H9 (cell line): Measurements from ENCODE around the gene PPP1CC. TPM values are rescaled to one million over a fixed set of nuclear protein-coding genes. Genes with fewer than 3 reads are reported as not detected.

Source experiments
- DNase-seq: peaks from one replicate; pipeline ENCODE4 v3.0.0-alpha.2; 2017
- H2AFZ ChIP-seq: one replicate; pipeline ENCODE4 v1.6.1; 2013; ENCODE audit warnings: mild to moderate bottlenecking, low read length, control low read depth, moderate library complexity
- H2AK5ac ChIP-seq: 2 replicates; pipeline ENCODE4 v1.6.1; 2013; ENCODE audit warnings: low read length, control low read depth, mixed read lengths; ENCODE audit not compliant: insufficient read length
- H2BK120ac ChIP-seq: one replicate; pipeline ENCODE4 v1.6.1; 2013; ENCODE audit warnings: low read depth, mild to moderate bottlenecking, low read length, control low read depth, inconsistent platforms; ENCODE audit not compliant: poor library complexity, severe bottlenecking
- H2BK12ac ChIP-seq: 2 replicates; pipeline ENCODE4 v1.6.1; 2013; ENCODE audit warnings: low read length, control low read depth, mixed read lengths, low read depth; ENCODE audit not compliant: insufficient read length
- H2BK15ac ChIP-seq: 2 replicates; pipeline ENCODE4 v1.6.1; 2013; ENCODE audit warnings: low read depth, low read length, control low read depth
- H2BK20ac ChIP-seq: one replicate; pipeline ENCODE4 v1.6.1; 2013; ENCODE audit warnings: low read depth, mild to moderate bottlenecking, low read length, control low read depth, inconsistent platforms; ENCODE audit not compliant: poor library complexity, severe bottlenecking
- H2BK5ac ChIP-seq: 2 replicates; pipeline ENCODE4 v1.6.1; 2013; ENCODE audit warnings: low read length, control low read depth, mixed read lengths; ENCODE audit not compliant: insufficient read length
- H3K14ac ChIP-seq: 2 replicates; pipeline ENCODE4 v1.6.1; 2013; ENCODE audit warnings: low read length, control low read depth; ENCODE audit not compliant: insufficient read depth
- H3K18ac ChIP-seq: 2 replicates; pipeline ENCODE4 v1.6.1; 2013; ENCODE audit warnings: low read depth, mild to moderate bottlenecking, mixed read lengths, low read length, control low read depth; ENCODE audit not compliant: insufficient read length
- H3K23ac ChIP-seq: 2 replicates; pipeline ENCODE4 v1.6.1; 2013; ENCODE audit warnings: low read length, control low read depth, mixed read lengths, low read depth; ENCODE audit not compliant: insufficient read length
- H3K23me2 ChIP-seq: 2 replicates; pipeline ENCODE4 v1.6.1; 2013; ENCODE audit warnings: low read depth, mild to moderate bottlenecking, mixed read lengths, low read length, control low read depth; ENCODE audit not compliant: insufficient read length, poor library complexity, severe bottlenecking
- H3K27ac ChIP-seq: 2 replicates; pipeline ENCODE4 v1.5.1; 2013; ENCODE audit warnings: low read length, control low read depth, mixed read lengths, low read depth; ENCODE audit not compliant: insufficient read length
- H3K27me3 ChIP-seq: 2 replicates; pipeline ENCODE4 v1.6.1; 2013; ENCODE audit warnings: low read length, control low read depth, inconsistent platforms; ENCODE audit not compliant: insufficient read depth
- H3K4ac ChIP-seq: 2 replicates; pipeline ENCODE4 v1.6.1; 2013; ENCODE audit warnings: low read depth, mild to moderate bottlenecking, control low read depth, inconsistent platforms, low read length, moderate library complexity
- H3K4me1 ChIP-seq: 2 replicates; pipeline ENCODE4 v1.6.1; 2013; ENCODE audit warnings: low read length, control low read depth, inconsistent platforms; ENCODE audit not compliant: insufficient read depth
- H3K4me2 ChIP-seq: 2 replicates; pipeline ENCODE4 v1.6.1; 2013; ENCODE audit warnings: low read length, control low read depth, mixed read lengths; ENCODE audit not compliant: insufficient read length, insufficient read depth
- H3K56ac ChIP-seq: 2 replicates; pipeline ENCODE4 v1.6.1; 2013; ENCODE audit warnings: low read depth, mild to moderate bottlenecking, mixed read lengths, low read length, control low read depth; ENCODE audit not compliant: insufficient read length
- H3K79me1 ChIP-seq: 2 replicates; pipeline ENCODE4 v1.6.1; 2013; ENCODE audit warnings: low read depth, mild to moderate bottlenecking, moderate library complexity, low read length, control low read depth, inconsistent platforms; ENCODE audit not compliant: insufficient read depth, poor library complexity, severe bottlenecking
- H3K79me2 ChIP-seq: 2 replicates; pipeline ENCODE4 v1.6.1; 2013; ENCODE audit warnings: low read length, control low read depth, inconsistent platforms; ENCODE audit not compliant: insufficient read depth
- H3K9ac ChIP-seq: 2 replicates; pipeline ENCODE4 v1.6.1; 2013; ENCODE audit warnings: low read length, control low read depth, mixed read lengths; ENCODE audit not compliant: insufficient read length; ENCODE audit errors: extremely low read depth
- H3K9me3 ChIP-seq: one replicate; pipeline ENCODE4 v1.6.1; 2013; ENCODE audit warnings: low read depth, low read length, inconsistent platforms; ENCODE audit not compliant: control insufficient read depth
- H3T11ph ChIP-seq: one replicate; pipeline ENCODE4 v1.6.1; 2013; ENCODE audit warnings: mild to moderate bottlenecking, low read length, control low read depth, inconsistent platforms
- H4K20me1 ChIP-seq: one replicate; pipeline ENCODE4 v1.6.1; 2013; ENCODE audit not compliant: control insufficient read depth, insufficient read length, insufficient read depth
- H4K5ac ChIP-seq: 2 replicates; pipeline ENCODE4 v1.6.1; 2013; ENCODE audit warnings: low read depth, mild to moderate bottlenecking, mixed read lengths, low read length, control low read depth; ENCODE audit not compliant: insufficient read length
- H4K8ac ChIP-seq: replicated peaks from 2 replicates; pipeline ENCODE4 v1.6.1; 2013; ENCODE audit warnings: low read length, control low read depth, mixed read lengths, low read depth; ENCODE audit not compliant: insufficient read length
- H4K91ac ChIP-seq: 2 replicates; pipeline ENCODE4 v1.6.1; 2013; ENCODE audit warnings: low read depth, mild to moderate bottlenecking, moderate library complexity, mixed read lengths, low read length, control low read depth; ENCODE audit not compliant: insufficient read length
- H3K27ac Mint-ChIP-seq, 3 experiments: 2 replicates in 2 of 3; 3 replicates in 1 of 3; pipeline ENCODE4 v1.8.0; 2020 to 2021; ENCODE audit warnings: mixed read lengths in 3 of 3, mild to moderate bottlenecking in 1 of 3, moderate library complexity in 1 of 3
- H3K27me3 Mint-ChIP-seq: 2 replicates; pipeline ENCODE4 v1.8.0; 2021; ENCODE audit warnings: low read depth, mild to moderate bottlenecking, moderate library complexity, mixed read lengths
- H3K36me3 Mint-ChIP-seq, 3 experiments: 2 replicates in 2 of 3; 3 replicates in 1 of 3; pipeline ENCODE4 v1.8.0; 2020 to 2021; ENCODE audit warnings: low read depth in 3 of 3, mixed read lengths in 3 of 3; ENCODE audit not compliant: insufficient read depth in 1 of 3
- H3K4me1 Mint-ChIP-seq, 2 experiments: 2 replicates each; pipeline ENCODE4 v1.8.0; 2020; ENCODE audit warnings: mixed read lengths in 2 of 2
- H3K4me3 Mint-ChIP-seq, 2 experiments: 2 replicates in 1 of 2; 3 replicates in 1 of 2; pipeline ENCODE4 v1.8.0; 2020 to 2021; ENCODE audit warnings: mild to moderate bottlenecking in 2 of 2, mixed read lengths in 2 of 2, moderate library complexity in 1 of 2
- H3K9me3 Mint-ChIP-seq, 2 experiments: 2 replicates in 1 of 2; 3 replicates in 1 of 2; pipeline ENCODE4 v1.8.0; 2020; ENCODE audit warnings: mild to moderate bottlenecking in 2 of 2, mixed read lengths in 2 of 2, moderate library complexity in 1 of 2
- WGBS: extraction: QIAGEN DNeasy Blood & Tissue Kit; methylation state at CpG from one replicate; pipeline ENCODE4 v1.1.7; 2013; ENCODE audit warnings: missing lambda C conversion rate, low lambda C conversion rate, mixed read lengths; ENCODE audit not compliant: insufficient read length; ENCODE audit errors: extremely low coverage; 5-methylcytosine and 5-hydroxymethylcytosine counted together
- total RNA-seq: library from RNA; stranded (reverse); gene quantifications from 2 replicates; pipeline ENCODE4 v1.2.1, GENCODE V29; 2021
- TF ChIP-seq, protein P1 (sequence below): fragments of 200-600 bp; sonication (generic); conservative IDR thresholded peaks from 3 replicates; pipeline ENCODE4 v1.8.0; 2021; ENCODE audit warnings: antibody characterized with exemption, mild to moderate bottlenecking

The PPP1CC gene
- total RNA-seq, 1 experiment from 2014 or later = 286 TPM

DNA sequence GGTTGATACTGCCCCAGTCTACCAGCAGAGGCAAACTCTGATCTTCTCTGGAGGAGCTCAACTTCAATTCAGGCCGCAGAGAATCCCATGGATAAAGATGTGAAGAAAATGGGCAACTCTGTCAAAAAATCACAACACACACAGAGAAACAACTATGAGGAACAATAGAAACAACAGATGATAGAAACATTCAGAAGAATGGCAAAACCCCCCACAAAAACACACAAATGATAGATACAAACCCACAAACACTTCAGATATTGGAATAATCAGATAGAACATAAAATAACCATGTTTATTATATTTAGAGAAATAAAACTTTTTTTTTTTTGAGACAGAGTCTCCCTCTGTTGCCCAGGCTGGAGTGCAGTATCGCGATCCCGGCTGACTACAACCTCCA is 33.8 kb downstream of the PPP1CC start:
- Histone ChIP-seq H4K5ac (no peak overlapping the region), H2BK12ac (no peak overlapping the region), H4K20me1 (no peaks in the 10 kb centered on the region), H3K27me3 (no peaks in the 10 kb centered on the region), H3K9ac (no peak overlapping the region), H3T11ph (no peak overlapping the region), H2BK15ac (no peak overlapping the region), H2AK5ac (no peak overlapping the region), H3K18ac (no peak overlapping the region), H3K4ac (no peak overlapping the region), H3K4me2 (no peak overlapping the region), H3K14ac (no peak overlapping the region), H4K91ac (no peak overlapping the region), H3K4me1 (no peaks in the 10 kb centered on the region), H3K56ac (no peak overlapping the region), H2BK5ac (no peak overlapping the region), H3K23ac (no peak overlapping the region), H2BK20ac (no peak overlapping the region), H3K23me2 (no peaks in the 10 kb centered on the region), H2BK120ac (no peak overlapping the region), H3K79me2 (no peaks in the 10 kb centered on the region), H3K79me1 (no peaks in the 10 kb centered on the region), H2AFZ (no peak overlapping the region), H3K27ac (no peak overlapping the region), H4K8ac (no peak overlapping the region), H3K9me3 (no peaks in the 10 kb centered on the region)
- Mint-ChIP-seq H3K4me1 (no peaks in the 10 kb centered on the region), H3K36me3 (peaks cover 0 to 4% (median 0%) of the 10 kb centered on the region in 3 experiments; a peak in 3 of 7 replicates), H3K4me3 (no peak overlapping the region), H3K27me3 (no peaks in the 10 kb centered on the region), H3K9me3 (peaks cover 0 to 3% of the 10 kb centered on the region in 2 experiments; a peak in 1 of 5 replicates), H3K27ac (no peak overlapping the region)
- TF ChIP-seq, protein P1, sequence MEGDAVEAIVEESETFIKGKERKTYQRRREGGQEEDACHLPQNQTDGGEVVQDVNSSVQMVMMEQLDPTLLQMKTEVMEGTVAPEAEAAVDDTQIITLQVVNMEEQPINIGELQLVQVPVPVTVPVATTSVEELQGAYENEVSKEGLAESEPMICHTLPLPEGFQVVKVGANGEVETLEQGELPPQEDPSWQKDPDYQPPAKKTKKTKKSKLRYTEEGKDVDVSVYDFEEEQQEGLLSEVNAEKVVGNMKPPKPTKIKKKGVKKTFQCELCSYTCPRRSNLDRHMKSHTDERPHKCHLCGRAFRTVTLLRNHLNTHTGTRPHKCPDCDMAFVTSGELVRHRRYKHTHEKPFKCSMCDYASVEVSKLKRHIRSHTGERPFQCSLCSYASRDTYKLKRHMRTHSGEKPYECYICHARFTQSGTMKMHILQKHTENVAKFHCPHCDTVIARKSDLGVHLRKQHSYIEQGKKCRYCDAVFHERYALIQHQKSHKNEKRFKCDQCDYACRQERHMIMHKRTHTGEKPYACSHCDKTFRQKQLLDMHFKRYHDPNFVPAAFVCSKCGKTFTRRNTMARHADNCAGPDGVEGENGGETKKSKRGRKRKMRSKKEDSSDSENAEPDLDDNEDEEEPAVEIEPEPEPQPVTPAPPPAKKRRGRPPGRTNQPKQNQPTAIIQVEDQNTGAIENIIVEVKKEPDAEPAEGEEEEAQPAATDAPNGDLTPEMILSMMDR = peak; percentile 13; the same call in 1 of the 3 replicates
- DNase-seq = no peak
- WGBS = no CpG with 5 or more reads among the region's 4 CpGs
